Glutamatergic neuron (in vitro differentiated cells): ENCODE results near the gene RAP2A. TPM values are rescaled to one million over a fixed set of nuclear protein-coding genes. Genes with fewer than 3 reads are reported as not detected.

ENCODE experiments used
- DNase-seq: peaks from one replicate; pipeline ENCODE4 v3.0.0; 2022
- H3K27ac Mint-ChIP-seq: one replicate; pipeline ENCODE4 v1.8.0; 2020; ENCODE audit warnings: mild to moderate bottlenecking, mixed read lengths, inconsistent platforms; ENCODE audit not compliant: unreplicated experiment
- H3K27me3 Mint-ChIP-seq: one replicate; pipeline ENCODE4 v1.8.0; 2020; ENCODE audit warnings: mild to moderate bottlenecking, moderate library complexity, mixed read lengths, inconsistent platforms; ENCODE audit not compliant: unreplicated experiment
- H3K36me3 Mint-ChIP-seq: one replicate; pipeline ENCODE4 v1.8.0; 2020; ENCODE audit warnings: mild to moderate bottlenecking, mixed read lengths, inconsistent platforms; ENCODE audit not compliant: unreplicated experiment
- H3K4me1 Mint-ChIP-seq: one replicate; pipeline ENCODE4 v1.8.0; 2020; ENCODE audit warnings: mild to moderate bottlenecking, low read depth, mixed read lengths, inconsistent platforms; ENCODE audit not compliant: unreplicated experiment
- H3K4me3 Mint-ChIP-seq: one replicate; pipeline ENCODE4 v1.8.0; 2020; ENCODE audit warnings: mild to moderate bottlenecking, mixed read lengths, inconsistent platforms; ENCODE audit not compliant: unreplicated experiment
- H3K9me3 Mint-ChIP-seq: one replicate; pipeline ENCODE4 v1.8.0; 2020; ENCODE audit warnings: mild to moderate bottlenecking, moderate library complexity, mixed read lengths, inconsistent platforms; ENCODE audit not compliant: unreplicated experiment
- total RNA-seq: library from RNA; stranded (reverse); fragmentation: NEBNext Ultra II Directional; extraction: Animal tissue kit (Norgen Biotek cat#: 25700); gene quantifications from one replicate; pipeline ENCODE4 v1.2.1, GENCODE V29; 2021; ENCODE audit not compliant: unreplicated experiment
- TF ChIP-seq, protein P1 (sequence below): fragments of 200-600 bp; sonication (generic); IDR thresholded peaks from one replicate; pipeline ENCODE4 v1.5.0; 2021; ENCODE audit not compliant: partially characterized antibody, unreplicated experiment

RAP2A gene
- total RNA-seq, 1 donor from 2014 or later = 51.2 TPM

DNA sequence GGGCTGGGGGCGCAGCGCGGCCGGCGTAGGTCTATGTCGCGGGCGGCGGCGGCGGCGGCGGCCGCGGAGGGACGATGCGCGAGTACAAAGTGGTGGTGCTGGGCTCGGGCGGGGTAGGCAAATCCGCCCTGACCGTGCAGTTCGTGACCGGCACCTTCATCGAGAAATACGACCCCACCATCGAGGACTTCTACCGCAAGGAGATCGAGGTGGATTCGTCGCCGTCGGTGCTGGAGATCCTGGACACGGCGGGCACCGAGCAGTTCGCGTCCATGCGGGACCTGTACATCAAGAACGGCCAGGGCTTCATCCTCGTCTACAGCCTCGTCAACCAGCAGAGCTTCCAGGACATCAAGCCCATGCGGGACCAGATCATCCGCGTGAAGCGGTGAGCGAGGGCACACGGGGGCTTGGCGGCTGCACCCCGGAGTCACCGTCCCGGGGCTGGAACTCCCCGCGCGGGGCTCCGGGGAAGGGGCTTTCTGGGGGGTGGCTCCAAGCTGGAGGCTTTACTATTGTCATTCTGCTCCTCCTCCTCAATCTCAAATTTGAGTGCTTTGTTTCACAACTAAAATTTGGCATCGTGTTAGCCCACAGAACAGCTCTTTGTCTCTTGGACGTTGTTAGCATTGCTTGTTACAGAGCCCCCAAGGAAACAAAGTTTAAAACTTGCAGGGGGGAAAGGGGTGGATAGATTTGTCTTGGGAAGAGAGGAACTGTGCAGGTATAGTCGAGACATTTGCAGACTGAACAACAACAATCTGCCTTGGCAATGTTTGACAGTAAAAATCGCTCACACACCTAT is 630 bp downstream of the RAP2A start:
- Mint-ChIP-seq H3K36me3 (no peaks in the 10 kb centered on the region), H3K9me3 (peaks cover 15% of the 10 kb centered on the region), H3K27ac (peak overlapping the region; percentile 95), H3K4me1 (peaks cover 18% of the 10 kb centered on the region), H3K27me3 (peaks cover 9% of the 10 kb centered on the region), H3K4me3 (peak overlapping the region; percentile 99)
- peak; percentile 56 for DNase-seq
- TF ChIP-seq, protein P1, sequence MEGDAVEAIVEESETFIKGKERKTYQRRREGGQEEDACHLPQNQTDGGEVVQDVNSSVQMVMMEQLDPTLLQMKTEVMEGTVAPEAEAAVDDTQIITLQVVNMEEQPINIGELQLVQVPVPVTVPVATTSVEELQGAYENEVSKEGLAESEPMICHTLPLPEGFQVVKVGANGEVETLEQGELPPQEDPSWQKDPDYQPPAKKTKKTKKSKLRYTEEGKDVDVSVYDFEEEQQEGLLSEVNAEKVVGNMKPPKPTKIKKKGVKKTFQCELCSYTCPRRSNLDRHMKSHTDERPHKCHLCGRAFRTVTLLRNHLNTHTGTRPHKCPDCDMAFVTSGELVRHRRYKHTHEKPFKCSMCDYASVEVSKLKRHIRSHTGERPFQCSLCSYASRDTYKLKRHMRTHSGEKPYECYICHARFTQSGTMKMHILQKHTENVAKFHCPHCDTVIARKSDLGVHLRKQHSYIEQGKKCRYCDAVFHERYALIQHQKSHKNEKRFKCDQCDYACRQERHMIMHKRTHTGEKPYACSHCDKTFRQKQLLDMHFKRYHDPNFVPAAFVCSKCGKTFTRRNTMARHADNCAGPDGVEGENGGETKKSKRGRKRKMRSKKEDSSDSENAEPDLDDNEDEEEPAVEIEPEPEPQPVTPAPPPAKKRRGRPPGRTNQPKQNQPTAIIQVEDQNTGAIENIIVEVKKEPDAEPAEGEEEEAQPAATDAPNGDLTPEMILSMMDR = no peak

DNA sequence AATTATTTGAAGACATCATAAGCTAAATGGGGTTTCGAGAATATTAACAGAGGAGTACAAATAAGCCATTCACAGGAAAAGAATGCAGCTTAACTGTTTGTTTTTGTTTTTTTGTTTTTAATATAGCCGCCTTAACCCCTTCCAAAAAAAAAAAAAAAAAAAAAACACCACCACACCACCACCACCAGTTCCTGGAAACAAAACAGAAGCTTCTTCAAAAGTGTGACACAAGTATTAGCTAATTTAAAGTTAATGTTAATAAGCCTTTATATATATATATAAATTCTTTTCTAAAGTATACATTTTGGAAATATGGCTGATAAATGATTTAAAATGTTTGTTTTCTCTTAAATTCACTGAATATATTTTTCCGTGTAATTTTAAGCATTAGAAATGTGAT is 1.4 kb downstream of the RAP2A start:
- TF ChIP-seq, protein P1 = no peak
- H3K27ac Mint-ChIP-seq = peak overlapping the region; percentile 95
- H3K4me1 Mint-ChIP-seq = peaks cover 12% of the 10 kb centered on the region
- H3K9me3 Mint-ChIP-seq = peaks cover 15% of the 10 kb centered on the region
- DNase-seq = no peak
- no peaks in the 10 kb centered on the region for H3K36me3 Mint-ChIP-seq
- peaks cover 9% of the 10 kb centered on the region for H3K27me3 Mint-ChIP-seq
- peak overlapping the region; percentile 99 for H3K4me3 Mint-ChIP-seq

DNA sequence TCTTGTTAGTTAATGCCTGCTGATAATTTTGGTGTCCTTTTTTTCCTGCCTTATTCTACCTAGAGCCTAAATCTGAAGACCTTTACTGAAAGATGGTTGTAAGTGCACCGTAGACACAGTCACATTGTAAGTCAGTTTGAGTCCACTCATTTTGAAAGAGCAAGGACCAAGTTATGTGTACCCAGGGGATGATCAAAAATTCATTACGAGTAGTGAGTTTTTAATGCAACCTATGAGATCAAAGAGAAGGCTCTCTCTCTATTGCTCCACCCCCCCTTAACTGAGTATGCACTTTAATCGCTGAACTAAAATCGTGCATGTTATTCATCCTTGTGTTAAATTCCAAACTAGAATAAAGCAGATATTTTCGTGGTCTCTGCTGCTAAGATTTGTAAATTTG is 1.8 kb downstream of the RAP2A start:
- Mint-ChIP-seq H3K4me3 (peak overlapping the region; percentile 99), H3K27me3 (peaks cover 9% of the 10 kb centered on the region), H3K9me3 (peaks cover 15% of the 10 kb centered on the region), H3K27ac (no peak overlapping the region), H3K4me1 (peaks cover 12% of the 10 kb centered on the region), H3K36me3 (no peaks in the 10 kb centered on the region)
- DNase-seq = no peak
- TF ChIP-seq, protein P1 = no peak

DNA sequence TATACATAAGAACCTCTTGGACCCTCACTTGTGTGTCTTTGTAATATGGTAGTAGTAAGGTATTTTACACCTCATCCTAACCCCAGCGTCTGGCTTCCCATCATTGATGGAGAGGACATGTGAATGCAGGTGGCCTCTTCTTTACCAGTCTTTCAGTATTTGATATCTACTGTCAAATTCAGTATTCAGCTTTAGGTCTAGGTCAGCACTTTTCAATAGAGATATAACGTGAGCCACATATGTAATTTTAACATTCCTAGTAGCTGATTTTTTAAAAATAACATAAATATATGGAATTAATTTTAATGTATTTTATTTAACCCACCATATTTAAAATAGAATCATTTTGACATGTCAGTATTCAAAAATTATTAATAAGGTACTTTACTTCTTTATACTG is 2.9 kb downstream of the RAP2A start:
- H3K27ac Mint-ChIP-seq = no peak overlapping the region
- no peaks in the 10 kb centered on the region for H3K36me3 Mint-ChIP-seq
- peaks cover 15% of the 10 kb centered on the region for H3K9me3 Mint-ChIP-seq
- TF ChIP-seq, protein P1 = no peak
- peak overlapping the region; percentile 99 for H3K4me3 Mint-ChIP-seq
- peaks cover 9% of the 10 kb centered on the region for H3K4me1 Mint-ChIP-seq
- no peak for DNase-seq
- H3K27me3 Mint-ChIP-seq = peaks cover 9% of the 10 kb centered on the region

DNA sequence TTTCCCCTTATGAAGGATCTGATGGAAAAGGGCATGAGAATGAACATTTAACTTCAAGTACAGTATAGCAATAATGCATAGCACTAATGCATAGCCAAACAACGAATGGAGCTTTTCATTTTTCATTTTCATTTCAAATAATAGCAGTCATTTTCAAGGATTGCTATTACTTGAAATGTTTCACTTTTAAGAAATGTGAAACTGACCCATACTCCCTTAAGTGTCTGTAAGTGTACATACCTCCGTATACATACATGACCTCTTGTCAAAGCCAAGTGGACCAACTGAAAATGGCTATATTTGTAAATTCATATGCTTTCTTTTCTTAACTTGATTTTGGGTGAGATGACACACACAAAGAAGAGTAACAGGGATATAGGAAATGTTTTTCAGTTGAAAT is 3.8 kb downstream of the RAP2A start:
- Mint-ChIP-seq H3K4me3 (no peak overlapping the region), H3K9me3 (peaks cover 9% of the 10 kb centered on the region), H3K4me1 (peaks cover 9% of the 10 kb centered on the region), H3K27ac (no peak overlapping the region), H3K36me3 (no peaks in the 10 kb centered on the region), H3K27me3 (peaks cover 3% of the 10 kb centered on the region)
- DNase-seq = no peak
- TF ChIP-seq, protein P1 = no peak
